NCI-H1436 treated with DMSO at 0.1 percent for 48 hours (cell line): ENCODE results near the gene IFNA21.
"Not testable (repeated sequence)": the region's sequence is repeated elsewhere in the genome, so short reads cannot be mapped to it uniquely, and the experiment has no call there.

Experiments used
- DNase-seq: peaks from one replicate; lab custom pipeline; 2025; lab: John Stamatoyannopoulos, UW

The IFNA21 gene

GRCh38 chr9:21141427-21141882, 25.0 kb downstream of the IFNA21 start, which contains the start of gene IFNW1:
Gene IFNW1, minus strand, starts transcription at chr9:21141832. Its CDS starts 262 bp downstream, at chr9:21141570.
- no peak for DNase-seq

- no peak for DNase-seq
These were observed 29.4 kb downstream of the IFNA21 start for GRCh38 chr9:21137020-21137419.

- no peak for DNase-seq
These were observed 30.7 kb downstream of the IFNA21 start for GRCh38 chr9:21135736-21136135.

GRCh38 chr9:21128186-21128585, 38.3 kb downstream of the IFNA21 start:
- not testable (repeated sequence) for DNase-seq

GRCh38 chr9:21121595-21122251, 44.7 kb downstream of the IFNA21 start:
- no peak for DNase-seq

DNA sequence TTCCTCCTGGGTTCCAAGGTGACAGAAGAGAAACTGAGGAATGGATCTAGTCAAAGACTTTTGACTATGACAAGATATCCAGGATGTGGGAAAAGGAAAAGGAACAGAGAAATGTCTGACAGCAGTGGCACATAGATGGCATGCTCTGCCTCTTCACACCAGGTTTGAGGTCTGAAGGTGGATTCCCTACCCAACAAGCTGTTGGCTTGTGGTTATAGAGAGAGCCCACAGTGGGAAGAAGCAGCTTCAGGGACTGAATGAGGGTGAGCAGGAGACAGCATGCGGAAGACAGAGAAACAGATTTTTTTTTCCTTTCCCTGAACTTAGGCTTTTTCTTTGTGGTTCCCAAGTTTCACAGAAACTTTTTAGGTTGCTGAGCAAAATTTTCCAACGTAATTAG, 45.4 kb downstream of the IFNA21 start:
- no peak for DNase-seq

GRCh38 chr9:21119093-21119770, 47.2 kb downstream of the IFNA21 start:
- DNase-seq: no peak
